ENCODE measurements around the gene PGM5. TPM values are rescaled to one million over a fixed set of nuclear protein-coding genes. Genes with fewer than 3 reads are reported as not detected.

Gene PGM5
- total and polyA plus RNA-seq, 2 donors (not counting 3 experiments of a cell fraction or from before 2014, with no cell fraction given) = 0.14 to 1.9 TPM

DNA sequence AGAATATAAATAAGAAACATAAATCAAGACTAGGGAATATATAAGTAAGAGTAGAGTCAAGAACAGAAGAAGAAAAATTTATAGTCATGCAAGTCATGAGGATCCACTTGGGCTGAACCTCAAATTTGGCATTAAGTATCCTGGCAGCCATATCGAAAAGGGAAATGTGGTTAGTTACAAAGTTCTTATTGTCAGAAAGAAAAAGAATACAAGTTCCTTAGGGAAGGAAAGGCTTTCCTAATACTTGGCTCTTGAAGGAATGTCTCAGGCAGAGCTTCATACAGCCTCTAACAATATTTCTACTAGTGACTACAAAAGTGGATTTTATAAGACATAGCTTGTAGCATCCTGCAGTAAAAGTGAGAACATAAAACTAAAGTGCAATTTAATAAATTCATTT lies 138.8 kb downstream of the PGM5 start:
- Histone ChIP-seq H3K36me3 (ENCODE audit: control insufficient read depth in 2 of 2, extremely low read depth in 1 of 2, insufficient read depth in 2 of 2, low read length in 2 of 2) (no peaks in the 10 kb centered on the region), H3K27ac (ENCODE audit: insufficient read depth, low read depth, low read length) (no peak overlapping the region), H3K9me1 (replicated peaks; ENCODE audit: control insufficient read depth, extremely low read depth, insufficient read depth, low read length) (no peaks in the 10 kb centered on the region), H3K4me1 (ENCODE audit: control insufficient read depth, extremely low read depth, insufficient read depth, low read length) (no peaks in the 10 kb centered on the region), H3K9me3 (replicated peaks; ENCODE audit: control insufficient read depth, insufficient read depth, low read length) (no peaks in the 10 kb centered on the region), H3K79me2 (ENCODE audit: control insufficient read depth, insufficient read depth, low read length) (no peaks in the 10 kb centered on the region), H4K20me1 (replicated peaks; ENCODE audit: control insufficient read depth, extremely low read depth, insufficient read depth, low read length) (no peaks in the 10 kb centered on the region), H3K9ac (replicated peaks; ENCODE audit: extremely low read depth, insufficient read depth, low read length) (no peak overlapping the region), H3K27me3 (ENCODE audit: control insufficient read depth in 2 of 2, insufficient read depth in 2 of 2, low read length in 2 of 2) (no peaks in the 10 kb centered on the region), H3K4me3 (replicated peaks in 1 of 3; ENCODE audit: insufficient read depth in 1 of 3, low read depth in 1 of 3, low read length in 3 of 3) (no peak overlapping the region), H2AFZ (ENCODE audit: low read depth, low read length) (no peak overlapping the region), H3K4me2 (ENCODE audit: insufficient read depth, low read length) (no peak overlapping the region)
- TF ChIP-seq, protein P1, sequence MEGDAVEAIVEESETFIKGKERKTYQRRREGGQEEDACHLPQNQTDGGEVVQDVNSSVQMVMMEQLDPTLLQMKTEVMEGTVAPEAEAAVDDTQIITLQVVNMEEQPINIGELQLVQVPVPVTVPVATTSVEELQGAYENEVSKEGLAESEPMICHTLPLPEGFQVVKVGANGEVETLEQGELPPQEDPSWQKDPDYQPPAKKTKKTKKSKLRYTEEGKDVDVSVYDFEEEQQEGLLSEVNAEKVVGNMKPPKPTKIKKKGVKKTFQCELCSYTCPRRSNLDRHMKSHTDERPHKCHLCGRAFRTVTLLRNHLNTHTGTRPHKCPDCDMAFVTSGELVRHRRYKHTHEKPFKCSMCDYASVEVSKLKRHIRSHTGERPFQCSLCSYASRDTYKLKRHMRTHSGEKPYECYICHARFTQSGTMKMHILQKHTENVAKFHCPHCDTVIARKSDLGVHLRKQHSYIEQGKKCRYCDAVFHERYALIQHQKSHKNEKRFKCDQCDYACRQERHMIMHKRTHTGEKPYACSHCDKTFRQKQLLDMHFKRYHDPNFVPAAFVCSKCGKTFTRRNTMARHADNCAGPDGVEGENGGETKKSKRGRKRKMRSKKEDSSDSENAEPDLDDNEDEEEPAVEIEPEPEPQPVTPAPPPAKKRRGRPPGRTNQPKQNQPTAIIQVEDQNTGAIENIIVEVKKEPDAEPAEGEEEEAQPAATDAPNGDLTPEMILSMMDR (IDR thresholded peaks at IDR 0.05; ENCODE audit: extremely low read depth in 1 of 2, insufficient read depth in 1 of 2, low read depth in 1 of 2, low read length in 2 of 2) = no peak
- TF ChIP-seq POLR2AphosphoS5 (IDR thresholded peaks at IDR 0.05; ENCODE audit: insufficient read depth, low read depth, low read length) (no peak), POLR2A (IDR thresholded peaks at IDR 0.05; ENCODE audit: low read depth, low read length) (no peak)
- BruUV-seq (replicated peaks) = no TSS peak
- CTCF ChIA-PET = no interaction called here
- POLR2A ChIA-PET = no interaction called here
- intact Hi-C loops (cut with micrococcal nuclease) (no loop called here), dilution Hi-C loops (cut with MboI; ENCODE audit: extremely low pct_ligation_motif_present, low sequenced_read_pairs) (no loop called here)
- DNase-seq (ENCODE audit: low read depth, low spot score) (no peak), FAIRE-seq (no peak)

DNA sequence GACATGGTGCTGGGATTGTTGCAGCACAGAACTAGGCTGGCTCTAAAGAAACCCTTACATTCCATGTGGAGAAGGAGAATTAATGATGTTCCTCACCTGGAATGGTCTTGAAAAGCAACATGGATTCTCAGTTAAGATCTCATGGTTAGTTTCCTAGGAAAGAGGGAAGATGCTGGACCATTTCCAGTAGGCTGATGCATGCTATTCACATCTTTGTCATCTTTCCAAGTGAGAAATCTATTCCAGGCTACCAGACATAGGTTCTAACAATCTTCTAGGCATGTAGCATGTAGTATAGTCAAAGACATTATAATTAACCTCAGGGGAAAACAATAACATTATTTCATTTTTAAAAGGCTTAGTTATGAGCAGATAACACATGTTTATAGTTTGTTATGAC lies 139.9 kb downstream of the PGM5 start:
- CTCF ChIA-PET = no interaction called here
- H3K9me3 ChIP-seq (replicated peaks; ENCODE audit: control insufficient read depth, insufficient read depth, low read length) = no peaks in the 10 kb centered on the region
- FAIRE-seq (peak; percentile 26), DNase-seq (ENCODE audit: low read depth, low spot score) (no peak)
- no peak overlapping the region for H3K4me2 ChIP-seq (ENCODE audit: insufficient read depth, low read length)
- POLR2A ChIA-PET = no interaction called here
- no peaks in the 10 kb centered on the region for H3K4me1 ChIP-seq (ENCODE audit: control insufficient read depth, extremely low read depth, insufficient read depth, low read length)
- H3K4me3 ChIP-seq (replicated peaks in 1 of 3; ENCODE audit: insufficient read depth in 1 of 3, low read depth in 1 of 3, low read length in 3 of 3) = no peak overlapping the region
- dilution Hi-C loops (cut with MboI; ENCODE audit: extremely low pct_ligation_motif_present, low sequenced_read_pairs) (no loop called here), intact Hi-C loops (cut with micrococcal nuclease) (no loop called here)
- H3K79me2 ChIP-seq (ENCODE audit: control insufficient read depth, insufficient read depth, low read length) = no peaks in the 10 kb centered on the region
- H3K27me3 ChIP-seq (ENCODE audit: control insufficient read depth in 2 of 2, insufficient read depth in 2 of 2, low read length in 2 of 2) = no peaks in the 10 kb centered on the region
- H3K27ac ChIP-seq (ENCODE audit: insufficient read depth, low read depth, low read length) = no peak overlapping the region
- H3K9ac ChIP-seq (replicated peaks; ENCODE audit: extremely low read depth, insufficient read depth, low read length) = no peak overlapping the region
- no peak for TF ChIP-seq POLR2A (IDR thresholded peaks at IDR 0.05; ENCODE audit: low read depth, low read length)
- TF ChIP-seq FOS (IDR thresholded peaks at IDR 0.05; ENCODE audit: borderline replicate concordance, insufficient read depth, low read length) = no peak
- no peak for TF ChIP-seq EZH2 (IDR thresholded peaks at IDR 0.05; ENCODE audit: borderline replicate concordance, low read depth, low read length, severe bottlenecking)
- TF ChIP-seq, protein P1 (IDR thresholded peaks at IDR 0.05; ENCODE audit: extremely low read depth in 1 of 2, insufficient read depth in 1 of 2, low read depth in 1 of 2, low read length in 2 of 2) = no peak
- no peak for TF ChIP-seq GATA2 (IDR thresholded peaks at IDR 0.05; ENCODE audit: insufficient read depth, insufficient read length, low read depth, low read length)
- BruUV-seq (replicated peaks) = no TSS peak
- no peaks in the 10 kb centered on the region for H3K36me3 ChIP-seq (ENCODE audit: control insufficient read depth in 2 of 2, extremely low read depth in 1 of 2, insufficient read depth in 2 of 2, low read length in 2 of 2)
- H4K20me1 ChIP-seq (replicated peaks; ENCODE audit: control insufficient read depth, extremely low read depth, insufficient read depth, low read length) = no peaks in the 10 kb centered on the region
- H2AFZ ChIP-seq (ENCODE audit: low read depth, low read length) = no peak overlapping the region
- no peaks in the 10 kb centered on the region for H3K9me1 ChIP-seq (replicated peaks; ENCODE audit: control insufficient read depth, extremely low read depth, insufficient read depth, low read length)
